ENCODE results near the gene RXRB. TPM values are rescaled to one million over a fixed set of nuclear protein-coding genes. Genes with fewer than 3 reads are reported as not detected.

RXRB gene
- total RNA-seq, 2 experiments from 2014 or later: 40.9 to 41.4 TPM

- H3K9me3 Mint-ChIP-seq: no peaks in the 10 kb centered on the region
- H3K27ac Mint-ChIP-seq: peak overlapping the region; percentile 91
- POLR2A ChIA-PET: interaction anchor here (1.1 to 1.6 kb wide), 2 partner anchors 45 to 46 kb away, joined by 3 to 5 read pairs; no protein-coding TSS in a partner anchor
- peaks cover 60% of the 10 kb centered on the region for H3K4me1 Mint-ChIP-seq (ENCODE audit: low read depth)
- intact Hi-C loops (cut with micrococcal nuclease): loop anchor here (2.0 kb wide), 2 partner anchors 111 to 233 kb away; partner anchors contain the start of gene TAPBP
- CTCF ChIA-PET: interaction anchor here (3.8 kb wide), 1 partner anchor 44 kb away, joined by 16 read pairs; no protein-coding TSS in a partner anchor
- H3K36me3 Mint-ChIP-seq: peaks cover 30% of the 10 kb centered on the region
- no peaks in the 10 kb centered on the region for H3K27me3 Mint-ChIP-seq
- peak overlapping the region; percentile 85 for H3K4me3 Mint-ChIP-seq
- no peak for DNase-seq
These were observed 3.1 kb upstream of the RXRB start for GRCh38 chr6:33203443-33204164.

- Mint-ChIP-seq H3K9me3 (no peaks in the 10 kb centered on the region), H3K36me3 (peaks cover 30% of the 10 kb centered on the region)
These were observed 2.3 kb upstream of the RXRB start for GRCh38 chr6:33202799-33203198.

DNA sequence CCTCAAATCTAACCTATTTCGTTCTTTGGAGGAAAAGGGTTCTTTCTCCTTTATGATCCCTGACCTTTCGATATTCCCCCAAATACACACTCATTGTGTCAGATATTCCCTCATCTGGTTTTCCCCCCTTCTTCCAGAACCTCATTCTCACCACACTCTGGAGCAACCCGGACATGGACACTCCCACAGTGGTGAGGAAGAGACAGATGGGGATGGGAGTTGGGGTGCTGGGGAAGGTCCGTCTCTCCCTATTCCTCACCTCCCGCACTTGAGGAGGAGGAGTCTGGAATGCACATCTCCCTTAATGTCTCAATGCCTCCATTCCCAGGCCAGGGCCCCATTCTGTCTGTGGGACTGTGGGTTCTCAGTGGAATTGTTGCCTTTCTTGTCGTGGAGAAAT is 1.5 kb upstream of the RXRB start:
- CTCF ChIA-PET: interaction anchor here (0.6 kb wide), 1 partner anchor 30 kb away, joined by 3 read pairs; no protein-coding TSS in a partner anchor
- Mint-ChIP-seq H3K9me3 (no peaks in the 10 kb centered on the region), H3K27me3 (no peaks in the 10 kb centered on the region), H3K36me3 (peaks cover 30% of the 10 kb centered on the region), H3K4me1 (ENCODE audit: low read depth) (peaks cover 71% of the 10 kb centered on the region), H3K27ac (peak overlapping the region; percentile 96), H3K4me3 (peak overlapping the region; percentile 94)
- POLR2A ChIA-PET: interaction anchor here (1.6 kb wide), 1 partner anchor 48 kb away, joined by 5 read pairs; no protein-coding TSS in a partner anchor
- no peak for DNase-seq
- intact Hi-C loops (cut with micrococcal nuclease): loop anchor here (2.0 kb wide), 2 partner anchors 217 to 369 kb away; partner anchors contain the start of gene CUTA

More at GRCh38 chr6:33202799-33203198, 2.3 kb upstream of the RXRB start:
- DNase-seq: no peak
- H3K4me3 Mint-ChIP-seq: peak overlapping the region; percentile 33
- peak overlapping the region; percentile 96 for H3K27ac Mint-ChIP-seq
- ChIA-PET CTCF (interaction anchor here (3.8 kb wide), 1 partner anchor 45 kb away, joined by 16 read pairs; no protein-coding TSS in a partner anchor), POLR2A (interaction anchor here (1.1 to 1.6 kb wide), 2 partner anchors 46 to 47 kb away, joined by 3 to 5 read pairs; no protein-coding TSS in a partner anchor)
- intact Hi-C loops (cut with micrococcal nuclease): no loop called here
- H3K4me1 Mint-ChIP-seq (ENCODE audit: low read depth): peaks cover 68% of the 10 kb centered on the region
- H3K27me3 Mint-ChIP-seq: no peaks in the 10 kb centered on the region

GRCh38 chr6:33201147-33201545 is 681 bp upstream of the RXRB start:
- intact Hi-C loops (cut with micrococcal nuclease): loop anchor here (2.0 kb wide), 2 partner anchors 218 to 370 kb away; partner anchors contain the start of gene CUTA
- Mint-ChIP-seq H3K27me3 (no peaks in the 10 kb centered on the region), H3K9me3 (no peaks in the 10 kb centered on the region), H3K4me1 (ENCODE audit: low read depth) (peaks cover 66% of the 10 kb centered on the region), H3K4me3 (peak overlapping the region; percentile 94), H3K36me3 (peaks cover 35% of the 10 kb centered on the region), H3K27ac (peak overlapping the region; percentile 96)
- POLR2A ChIA-PET: no interaction called here
- DNase-seq: no peak
- CTCF ChIA-PET: no interaction called here

GRCh38 chr6:33199687-33200218 is 712 bp downstream of the RXRB start:
- peak; percentile 84 for DNase-seq
- ChIA-PET CTCF (interaction anchor here (0.7 to 3.5 kb wide), 4 partner anchors 9 to 72 kb away, joined by 3 to 23 read pairs (median 16); partner anchors contain the start of genes RING1 and RPS18), POLR2A (interaction anchor here (0.6 to 1.9 kb wide), 7 partner anchors 9 to 228 kb away, joined by 3 to 8 read pairs (median 3); partner anchors contain the start of genes RGL2 and RING1)
- H3K9me3 Mint-ChIP-seq: no peaks in the 10 kb centered on the region
- H3K4me1 Mint-ChIP-seq (ENCODE audit: low read depth): peaks cover 54% of the 10 kb centered on the region
- H3K27me3 Mint-ChIP-seq: no peaks in the 10 kb centered on the region
- peak overlapping the region; percentile 96 for H3K27ac Mint-ChIP-seq
- H3K36me3 Mint-ChIP-seq: peaks cover 48% of the 10 kb centered on the region
- intact Hi-C loops (cut with micrococcal nuclease): loop anchor here (1.0 to 2.0 kb wide), 5 partner anchors 50 to 371 kb away; partner anchors contain the start of genes CUTA and KIFC1
- H3K4me3 Mint-ChIP-seq: peak overlapping the region; percentile 94

DNA sequence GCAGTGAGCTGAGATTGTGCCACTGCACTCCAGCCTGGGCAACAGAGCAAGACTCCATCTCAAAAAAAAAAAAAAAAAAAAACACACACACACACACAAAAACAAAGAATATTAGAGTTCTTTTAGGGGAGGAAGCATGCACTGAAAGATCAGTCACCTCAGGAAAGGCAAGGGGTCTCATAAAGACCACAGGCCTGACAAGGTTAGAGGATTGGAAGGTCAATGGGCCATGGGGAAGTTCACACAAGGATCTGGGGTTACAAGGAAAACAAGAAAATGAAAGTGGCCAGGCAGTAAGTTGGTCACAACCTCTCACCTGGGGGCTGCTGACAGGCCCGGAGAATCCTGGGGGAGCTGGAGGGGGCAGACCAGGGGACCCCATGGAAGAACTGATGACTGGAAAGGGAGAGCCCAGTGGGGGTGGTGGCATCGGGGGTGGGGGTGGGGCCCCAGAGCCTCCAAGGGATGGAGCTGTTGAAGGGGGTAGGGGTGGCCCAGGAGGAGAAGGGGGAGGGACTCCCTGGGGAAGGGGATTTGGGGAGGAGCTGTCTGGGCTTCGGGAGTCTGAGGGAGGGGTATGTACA is 1.5 kb downstream of the RXRB start:
- ChIA-PET CTCF (interaction anchor here (1.9 to 3.5 kb wide), 4 partner anchors 10 to 73 kb away, joined by 5 to 23 read pairs (median 16); partner anchors contain the start of genes RING1, RPS18 and VPS52), POLR2A (interaction anchor here (1.2 to 1.9 kb wide), 2 partner anchors 10 to 99 kb away, joined by 3 to 8 read pairs; partner anchors contain the start of gene RING1)
- Mint-ChIP-seq H3K9me3 (no peaks in the 10 kb centered on the region), H3K27me3 (no peaks in the 10 kb centered on the region), H3K4me3 (peak overlapping the region; percentile 94), H3K27ac (peak overlapping the region; percentile 96), H3K4me1 (ENCODE audit: low read depth) (peaks cover 52% of the 10 kb centered on the region), H3K36me3 (peaks cover 51% of the 10 kb centered on the region)
- intact Hi-C loops (cut with micrococcal nuclease): no loop called here
- DNase-seq: no peak

GRCh38 chr6:33198159-33198852 is 2.2 kb downstream of the RXRB start:
- intact Hi-C loops (cut with micrococcal nuclease): no loop called here

GRCh38 chr6:33197431-33198048 is 2.9 kb downstream of the RXRB start:
- no peak overlapping the region for H3K4me3 Mint-ChIP-seq
- peak; percentile 43 for DNase-seq
- CTCF ChIA-PET: interaction anchor here (0.6 to 3.5 kb wide), 20 partner anchors 8 to 184 kb away, joined by 3 to 23 read pairs (median 5); partner anchors contain the start of genes RING1, RPS18 and VPS52
- POLR2A ChIA-PET: interaction anchor here (0.6 to 1.4 kb wide), 3 partner anchors 11 to 74 kb away, joined by 3 to 4 read pairs (median 4); partner anchors contain the start of genes RING1, RPS18 and VPS52
- no peak overlapping the region for H3K27ac Mint-ChIP-seq
- peaks cover 40% of the 10 kb centered on the region for H3K36me3 Mint-ChIP-seq
- H3K9me3 Mint-ChIP-seq: no peaks in the 10 kb centered on the region
- intact Hi-C loops (cut with micrococcal nuclease): loop anchor here (1.0 kb wide), 1 partner anchor 36 kb away; no protein-coding TSS in a partner anchor
- peaks cover 2% of the 10 kb centered on the region for H3K27me3 Mint-ChIP-seq
- H3K4me1 Mint-ChIP-seq (ENCODE audit: low read depth): peaks cover 49% of the 10 kb centered on the region

More at GRCh38 chr6:33198159-33198852, 2.2 kb downstream of the RXRB start:
- no peak for DNase-seq
- peaks cover 52% of the 10 kb centered on the region for H3K4me1 Mint-ChIP-seq (ENCODE audit: low read depth)
- CTCF ChIA-PET: interaction anchor here (0.6 to 3.5 kb wide), 20 partner anchors 9 to 185 kb away, joined by 3 to 23 read pairs (median 6); partner anchors contain the start of genes RING1, RPS18 and VPS52
- no peaks in the 10 kb centered on the region for H3K27me3 Mint-ChIP-seq
- H3K36me3 Mint-ChIP-seq: peaks cover 48% of the 10 kb centered on the region
- POLR2A ChIA-PET: interaction anchor here (0.6 to 1.9 kb wide), 3 partner anchors 10 to 46 kb away, joined by 4 to 8 read pairs (median 4); partner anchors contain the start of gene RING1
- peak overlapping the region; percentile 96 for H3K27ac Mint-ChIP-seq
- peak overlapping the region; percentile 94 for H3K4me3 Mint-ChIP-seq
- no peaks in the 10 kb centered on the region for H3K9me3 Mint-ChIP-seq

DNA sequence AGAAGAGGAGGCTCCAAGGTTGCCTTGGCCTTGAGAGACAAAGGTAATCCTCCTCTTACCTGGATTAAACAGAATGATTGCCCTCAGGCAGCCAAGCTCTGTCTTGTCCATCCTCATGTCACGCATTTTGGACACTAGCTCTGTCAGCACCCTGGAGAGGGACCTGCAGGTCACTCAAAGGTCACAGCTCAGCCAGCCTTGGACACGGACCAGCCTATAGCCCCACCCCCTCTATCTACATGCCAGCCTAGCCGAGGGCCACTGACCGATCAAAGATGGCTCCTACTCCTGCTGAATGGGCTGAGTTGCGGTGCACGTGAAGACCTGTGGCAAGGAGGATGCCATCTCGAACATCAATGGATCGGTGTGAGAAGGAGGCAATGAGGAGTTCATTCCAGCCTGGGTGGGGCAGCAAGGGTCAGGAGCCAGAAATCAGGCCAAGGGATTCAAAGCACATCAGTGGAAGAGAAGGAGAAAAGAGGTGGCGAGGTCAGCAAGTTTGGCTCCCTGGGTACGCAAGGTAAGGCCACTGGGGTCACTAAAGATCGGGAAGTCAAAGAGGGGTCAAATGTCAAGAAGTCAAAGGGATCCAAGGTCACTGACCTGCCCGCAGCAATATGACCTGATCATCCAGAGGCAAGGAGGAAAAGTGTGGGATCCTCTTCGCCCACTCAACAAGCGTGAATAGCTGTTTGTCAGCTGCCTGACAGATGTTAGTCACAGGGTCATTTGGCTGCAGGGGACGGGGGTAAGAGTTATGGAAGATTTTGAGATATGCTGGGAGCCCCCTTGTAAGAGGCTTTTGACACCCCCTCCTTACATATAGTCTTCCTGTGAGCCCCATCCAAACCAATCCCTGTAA is 4.9 kb downstream of the RXRB start:
- H3K4me3 Mint-ChIP-seq: no peak overlapping the region
- peaks cover 15% of the 10 kb centered on the region for H3K27me3 Mint-ChIP-seq
- intact Hi-C loops (cut with micrococcal nuclease): no loop called here
- no peak overlapping the region for H3K27ac Mint-ChIP-seq
- H3K4me1 Mint-ChIP-seq (ENCODE audit: low read depth): peaks cover 44% of the 10 kb centered on the region
- DNase-seq: no peak
- H3K36me3 Mint-ChIP-seq: peaks cover 26% of the 10 kb centered on the region
- H3K9me3 Mint-ChIP-seq: no peaks in the 10 kb centered on the region
- CTCF ChIA-PET: interaction anchor here (0.8 to 2.7 kb wide), 2 partner anchors 12 to 53 kb away, joined by 3 to 9 read pairs; no protein-coding TSS in a partner anchor
- POLR2A ChIA-PET: no interaction called here

DNA sequence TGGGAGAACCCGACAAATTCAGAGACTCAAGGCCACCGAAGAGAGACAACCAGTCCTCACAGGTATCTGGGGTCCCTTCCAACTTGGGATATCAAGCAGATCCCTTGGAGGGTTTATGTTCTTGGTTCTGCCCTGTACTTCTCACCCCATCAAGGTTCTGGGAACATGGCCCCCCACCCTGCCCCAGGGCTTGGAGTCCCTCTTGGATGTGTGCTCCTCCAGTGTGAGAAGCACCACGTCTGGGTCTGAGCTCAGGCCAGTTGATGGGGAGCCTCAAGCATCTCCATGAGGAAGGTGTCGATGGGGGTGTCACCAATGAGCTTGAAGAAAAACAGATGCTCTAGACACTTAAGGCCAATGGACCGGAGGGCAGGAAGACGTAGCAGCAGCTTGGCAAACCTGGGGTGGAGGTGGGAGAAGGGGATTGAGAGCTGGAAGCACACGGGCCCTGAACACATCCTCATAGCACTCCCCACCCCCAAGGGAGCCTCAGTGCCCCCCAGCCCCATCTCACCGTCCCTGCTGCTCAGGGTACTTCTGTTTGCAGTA is 6.0 kb downstream of the RXRB start:
- Mint-ChIP-seq H3K9me3 (no peaks in the 10 kb centered on the region), H3K27ac (no peak overlapping the region), H3K4me3 (no peak overlapping the region), H3K4me1 (ENCODE audit: low read depth) (peaks cover 44% of the 10 kb centered on the region), H3K36me3 (peaks cover 26% of the 10 kb centered on the region), H3K27me3 (peaks cover 22% of the 10 kb centered on the region)
- intact Hi-C loops (cut with micrococcal nuclease): no loop called here
- no peak for DNase-seq
- ChIA-PET POLR2A (no interaction called here), CTCF (interaction anchor here (1.1 kb wide), 1 partner anchor 33 kb away, joined by 5 read pairs; no protein-coding TSS in a partner anchor)

Measured in activated CD4-positive, alpha-beta memory T cell treated with anti-CD3 and anti-CD28 coated beads for 36 hours (primary cell).